Measurements from ENCODE around the gene NDUFS8.

The NDUFS8 gene

DNA sequence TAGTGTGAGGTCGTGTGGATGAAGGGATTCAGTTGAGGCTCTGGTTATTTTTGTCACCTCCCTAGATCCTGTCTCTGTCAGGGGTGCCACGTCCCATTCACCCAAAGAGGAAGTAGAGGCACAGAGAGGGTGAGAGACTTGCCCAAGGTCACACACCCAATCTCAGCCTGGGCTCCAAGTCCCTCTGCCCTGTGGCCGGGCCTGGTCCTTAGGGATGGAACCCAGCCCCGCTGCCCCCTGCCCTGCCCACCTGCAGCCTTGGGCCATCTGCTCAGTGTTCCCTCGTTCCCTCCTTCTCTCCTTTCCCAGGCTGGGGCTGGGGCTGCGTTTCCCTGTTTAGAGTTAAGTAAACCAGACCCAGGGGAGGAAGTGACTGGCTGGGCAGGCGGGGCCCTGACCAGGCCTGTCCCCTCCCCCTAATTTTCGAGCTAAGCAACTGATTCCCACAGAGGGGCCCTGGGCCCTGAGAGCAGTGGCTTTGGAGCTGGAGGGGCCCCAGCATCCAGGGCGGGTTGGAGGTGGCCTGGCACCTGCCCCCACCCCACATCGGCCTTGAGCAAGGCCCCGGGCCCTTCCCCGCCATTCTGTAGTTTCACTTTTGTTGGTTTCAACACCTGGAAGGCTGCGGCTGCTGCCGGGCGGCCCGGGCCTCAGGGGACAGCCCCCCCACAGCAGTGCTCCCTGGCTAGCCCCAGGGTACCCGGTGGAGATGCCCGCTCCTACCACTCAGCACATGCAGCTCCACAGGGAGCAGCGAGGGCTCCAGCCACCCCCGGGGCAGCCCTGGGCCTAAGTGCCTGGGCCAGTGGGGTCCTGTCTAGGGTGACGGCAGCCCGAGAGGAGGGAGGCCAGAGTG, 9.8 kb downstream of the NDUFS8 start:
- no peak for DNase-seq (ENCODE audit: low read depth)
- peak overlapping the region; percentile 21 for H3K4me3 ChIP-seq (ENCODE audit: low read depth, low read length)
- in situ Hi-C loops (cut with HindIII; ENCODE audit: low sequenced_read_pairs): no loop called here
- TF ChIP-seq, protein P1, sequence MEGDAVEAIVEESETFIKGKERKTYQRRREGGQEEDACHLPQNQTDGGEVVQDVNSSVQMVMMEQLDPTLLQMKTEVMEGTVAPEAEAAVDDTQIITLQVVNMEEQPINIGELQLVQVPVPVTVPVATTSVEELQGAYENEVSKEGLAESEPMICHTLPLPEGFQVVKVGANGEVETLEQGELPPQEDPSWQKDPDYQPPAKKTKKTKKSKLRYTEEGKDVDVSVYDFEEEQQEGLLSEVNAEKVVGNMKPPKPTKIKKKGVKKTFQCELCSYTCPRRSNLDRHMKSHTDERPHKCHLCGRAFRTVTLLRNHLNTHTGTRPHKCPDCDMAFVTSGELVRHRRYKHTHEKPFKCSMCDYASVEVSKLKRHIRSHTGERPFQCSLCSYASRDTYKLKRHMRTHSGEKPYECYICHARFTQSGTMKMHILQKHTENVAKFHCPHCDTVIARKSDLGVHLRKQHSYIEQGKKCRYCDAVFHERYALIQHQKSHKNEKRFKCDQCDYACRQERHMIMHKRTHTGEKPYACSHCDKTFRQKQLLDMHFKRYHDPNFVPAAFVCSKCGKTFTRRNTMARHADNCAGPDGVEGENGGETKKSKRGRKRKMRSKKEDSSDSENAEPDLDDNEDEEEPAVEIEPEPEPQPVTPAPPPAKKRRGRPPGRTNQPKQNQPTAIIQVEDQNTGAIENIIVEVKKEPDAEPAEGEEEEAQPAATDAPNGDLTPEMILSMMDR (IDR thresholded peaks at IDR 0.05; ENCODE audit: low read depth, low read length, missing control alignments): no peak

DNA sequence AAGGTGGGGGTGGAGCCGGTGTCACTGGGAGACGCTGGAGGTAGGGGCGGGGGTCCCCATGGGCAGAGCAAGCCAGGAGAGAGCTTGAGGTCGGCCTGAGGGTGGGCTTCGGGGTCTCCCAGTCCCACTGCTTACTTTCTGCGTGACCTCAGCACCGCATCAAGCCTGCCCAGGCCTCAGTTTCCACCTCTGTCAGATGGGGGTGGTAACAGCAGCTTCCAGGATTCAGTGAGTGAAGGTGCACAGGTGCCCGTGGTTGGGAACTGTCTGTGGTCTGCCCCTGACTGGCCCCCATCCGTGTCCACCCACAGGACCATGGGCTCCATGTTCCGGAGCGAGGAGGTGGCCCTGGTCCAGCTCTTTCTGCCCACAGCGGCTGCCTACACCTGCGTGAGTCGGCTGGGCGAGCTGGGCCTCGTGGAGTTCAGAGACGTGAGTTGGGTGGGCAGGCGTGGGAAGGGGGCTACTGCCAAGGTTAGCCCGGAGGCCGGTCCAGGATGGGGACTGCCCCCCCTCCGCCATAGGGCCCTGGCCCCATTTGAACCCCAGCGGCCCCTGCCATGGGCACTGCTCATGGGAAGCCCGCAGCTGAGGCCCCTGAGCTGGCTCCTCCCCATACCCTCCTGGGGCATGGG, 10.6 kb downstream of the NDUFS8 start:
- H3K4me3 ChIP-seq (ENCODE audit: low read depth, low read length): peak overlapping the region; percentile 21
- TF ChIP-seq, protein P1 (IDR thresholded peaks at IDR 0.05; ENCODE audit: low read depth, low read length, missing control alignments): no peak
- in situ Hi-C loops (cut with HindIII; ENCODE audit: low sequenced_read_pairs): no loop called here
- no peak for DNase-seq (ENCODE audit: low read depth)

DNA sequence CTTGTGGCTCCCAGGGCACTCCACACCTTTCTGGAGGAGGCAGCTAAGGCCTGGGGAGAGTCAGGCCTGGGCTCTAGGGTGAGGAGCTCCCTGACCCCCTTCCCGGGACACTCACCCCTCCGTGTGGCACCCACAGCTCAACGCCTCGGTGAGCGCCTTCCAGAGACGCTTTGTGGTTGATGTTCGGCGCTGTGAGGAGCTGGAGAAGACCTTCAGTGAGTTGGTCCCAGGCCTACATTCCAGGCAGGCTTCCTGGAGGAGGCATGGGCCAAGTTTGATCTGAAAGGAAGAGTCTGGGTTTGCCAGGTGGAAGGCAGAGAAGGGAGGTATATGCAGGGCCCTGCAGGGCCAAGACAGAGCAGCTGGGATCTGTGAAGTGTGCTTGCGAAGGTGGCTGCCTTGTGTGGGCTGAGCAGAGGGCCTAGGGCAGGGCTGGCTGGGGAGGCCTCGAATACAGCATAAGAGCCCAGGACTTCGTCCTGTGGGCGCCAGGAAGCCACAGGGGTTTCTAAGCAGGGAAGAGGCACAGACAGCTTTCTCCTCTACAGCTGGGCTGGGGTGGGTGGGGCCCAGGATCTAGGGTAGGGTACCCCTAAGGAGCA, 11.2 kb downstream of the NDUFS8 start:
- TF ChIP-seq, protein P1 (IDR thresholded peaks at IDR 0.05; ENCODE audit: low read depth, low read length, missing control alignments): no peak
- H3K4me3 ChIP-seq (ENCODE audit: low read depth, low read length): no peak overlapping the region
- in situ Hi-C loops (cut with HindIII; ENCODE audit: low sequenced_read_pairs): no loop called here
- no peak for DNase-seq (ENCODE audit: low read depth)

GRCh38 chr11:68042219-68043028, 11.9 kb downstream of the NDUFS8 start:
- no peak overlapping the region for H3K4me3 ChIP-seq (ENCODE audit: low read depth, low read length)
- in situ Hi-C loops (cut with HindIII; ENCODE audit: low sequenced_read_pairs): no loop called here
- DNase-seq (ENCODE audit: low read depth): no peak
- TF ChIP-seq, protein P1 (IDR thresholded peaks at IDR 0.05; ENCODE audit: low read depth, low read length, missing control alignments): no peak

GRCh38 chr11:68043029-68043348, 12.5 kb downstream of the NDUFS8 start:
- in situ Hi-C loops (cut with HindIII; ENCODE audit: low sequenced_read_pairs): no loop called here
- TF ChIP-seq, protein P1 (IDR thresholded peaks at IDR 0.05; ENCODE audit: low read depth, low read length, missing control alignments): no peak
- no peak for DNase-seq (ENCODE audit: low read depth)

More at GRCh38 chr11:68043029-68043348, 12.5 kb downstream of the NDUFS8 start:
- H3K4me3 ChIP-seq (ENCODE audit: low read depth, low read length): no peak overlapping the region

All from astrocyte of the cerebellum (primary cell).